ENCODE measurements around the gene KDM2B.

The KDM2B gene

GRCh38 chr12:121454921-121455320 is 125.9 kb downstream of the KDM2B start:
- TF ChIP-seq, protein P1, sequence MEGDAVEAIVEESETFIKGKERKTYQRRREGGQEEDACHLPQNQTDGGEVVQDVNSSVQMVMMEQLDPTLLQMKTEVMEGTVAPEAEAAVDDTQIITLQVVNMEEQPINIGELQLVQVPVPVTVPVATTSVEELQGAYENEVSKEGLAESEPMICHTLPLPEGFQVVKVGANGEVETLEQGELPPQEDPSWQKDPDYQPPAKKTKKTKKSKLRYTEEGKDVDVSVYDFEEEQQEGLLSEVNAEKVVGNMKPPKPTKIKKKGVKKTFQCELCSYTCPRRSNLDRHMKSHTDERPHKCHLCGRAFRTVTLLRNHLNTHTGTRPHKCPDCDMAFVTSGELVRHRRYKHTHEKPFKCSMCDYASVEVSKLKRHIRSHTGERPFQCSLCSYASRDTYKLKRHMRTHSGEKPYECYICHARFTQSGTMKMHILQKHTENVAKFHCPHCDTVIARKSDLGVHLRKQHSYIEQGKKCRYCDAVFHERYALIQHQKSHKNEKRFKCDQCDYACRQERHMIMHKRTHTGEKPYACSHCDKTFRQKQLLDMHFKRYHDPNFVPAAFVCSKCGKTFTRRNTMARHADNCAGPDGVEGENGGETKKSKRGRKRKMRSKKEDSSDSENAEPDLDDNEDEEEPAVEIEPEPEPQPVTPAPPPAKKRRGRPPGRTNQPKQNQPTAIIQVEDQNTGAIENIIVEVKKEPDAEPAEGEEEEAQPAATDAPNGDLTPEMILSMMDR (IDR thresholded peaks at IDR 0.05; ENCODE audit: low read depth, low read length) = no peak
- no peak for DNase-seq (ENCODE audit: extremely low read depth, low read depth)

DNA sequence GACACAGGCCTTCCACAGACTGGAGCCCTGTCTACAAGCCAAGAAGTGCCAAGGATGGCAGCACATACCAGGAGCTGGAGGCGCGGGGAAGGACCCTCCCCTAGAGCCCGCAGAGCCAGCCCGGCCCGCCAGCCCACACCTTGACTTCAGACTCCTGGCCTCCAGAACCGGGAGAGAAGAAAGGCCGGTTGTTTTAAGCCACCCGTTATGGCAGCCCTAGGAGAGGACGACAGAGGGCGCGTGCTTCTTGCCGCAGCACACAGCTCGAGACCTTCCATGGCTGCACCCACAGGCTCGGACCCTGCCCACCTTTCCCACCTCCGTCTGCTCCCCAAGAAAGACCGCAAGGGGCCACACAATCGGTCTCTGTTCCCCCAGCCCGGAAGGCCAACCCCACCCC is 127.2 kb downstream of the KDM2B start:
- TF ChIP-seq, protein P1 (IDR thresholded peaks at IDR 0.05; ENCODE audit: low read depth, low read length) = no peak
- no peak for DNase-seq (ENCODE audit: extremely low read depth, low read depth)

DNA sequence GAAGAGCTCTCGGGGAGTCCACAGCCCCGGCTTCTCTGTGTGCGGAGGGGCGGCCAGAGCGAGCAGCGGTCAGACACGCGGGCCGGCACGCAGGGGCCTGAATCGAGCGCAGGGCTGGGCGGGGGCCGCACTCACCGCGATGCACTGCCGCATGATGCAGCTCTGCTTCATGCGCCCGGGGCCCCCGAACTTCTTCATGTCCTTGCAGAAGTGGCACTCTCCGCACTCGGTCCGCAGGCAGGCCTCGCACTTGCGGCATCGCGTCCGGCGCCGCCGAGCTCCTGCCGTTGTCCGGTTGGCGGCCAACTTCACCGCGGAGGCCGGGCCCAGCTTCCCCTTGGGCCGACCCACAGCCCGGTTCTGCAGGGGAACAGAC is 127.8 kb downstream of the KDM2B start:
- TF ChIP-seq, protein P1 (IDR thresholded peaks at IDR 0.05; ENCODE audit: low read depth, low read length) = no peak
- no peak for DNase-seq (ENCODE audit: extremely low read depth, low read depth)

GRCh38 chr12:121452340-121452984 is 128.4 kb downstream of the KDM2B start:
- no peak for DNase-seq (ENCODE audit: extremely low read depth, low read depth)
- TF ChIP-seq, protein P1 (IDR thresholded peaks at IDR 0.05; ENCODE audit: low read depth, low read length) = no peak

DNA sequence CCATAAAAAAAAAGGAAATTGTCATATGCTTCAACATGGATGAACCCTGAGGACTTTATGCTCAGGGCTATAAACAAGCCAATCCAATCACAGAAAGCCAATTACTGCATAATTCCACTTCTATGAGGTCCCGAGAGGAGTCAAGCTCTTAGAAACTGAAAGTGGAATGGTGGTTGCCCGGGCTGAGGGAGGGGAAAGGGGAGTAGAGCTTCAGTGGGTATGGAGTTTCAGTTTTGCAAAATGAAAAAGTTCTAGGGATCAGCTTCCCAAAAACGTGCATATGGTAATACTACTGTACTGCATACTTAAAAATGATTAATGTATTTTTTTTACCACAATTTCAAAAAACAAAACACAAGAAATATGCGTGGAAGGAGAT is 128.9 kb downstream of the KDM2B start:
- DNase-seq (ENCODE audit: extremely low read depth, low read depth) = no peak

GRCh38 chr12:121448771-121449315 is 132.0 kb downstream of the KDM2B start:
- no peak for DNase-seq (ENCODE audit: extremely low read depth, low read depth)
- TF ChIP-seq, protein P1 (IDR thresholded peaks at IDR 0.05; ENCODE audit: low read depth, low read length) = no peak

More for the DNA sequence above, 128.9 kb downstream of the KDM2B start:
- TF ChIP-seq, protein P1 (IDR thresholded peaks at IDR 0.05; ENCODE audit: low read depth, low read length) = no peak

GRCh38 chr12:121446750-121447149 is 134.1 kb downstream of the KDM2B start:
- TF ChIP-seq, protein P1 (IDR thresholded peaks at IDR 0.05; ENCODE audit: low read depth, low read length) = no peak
- no peak for DNase-seq (ENCODE audit: extremely low read depth, low read depth)

Data from AG09319 (cell line).